ENCODE data around the gene CYREN. TPM values are rescaled to one million over a fixed set of nuclear protein-coding genes. Genes with fewer than 3 reads are reported as not detected.

The CYREN gene
- total and polyA plus RNA-seq, 9 of the 15 experiments (the other 6 are each of a cell fraction or from before 2014, with no cell fraction given) = 13.9 to 108 (median 88.8) TPM

- TF ChIP-seq AFF4 (CRISPR knock-in tag; IDR thresholded peaks at IDR 0.05) (peak; percentile 83; the same call in 1 of the 2 replicates), HNRNPL (IDR thresholded peaks at IDR 0.05; ENCODE audit: low read depth, low read length) (peak; percentile 96; the same call in 1 of the 2 replicates), DDX20 (tag; IDR thresholded peaks at IDR 0.05; ENCODE audit: low read depth) (no peak), KLF10 (CRISPR knock-in tag; IDR thresholded peaks at IDR 0.05) (no peak), ZNF407 (IDR thresholded peaks at IDR 0.05; ENCODE audit: low read depth) (no peak), FOXK1 (CRISPR knock-in tag; IDR thresholded peaks at IDR 0.05; ENCODE audit: borderline replicate concordance) (peak; percentile 70; the same call in 1 of the 2 replicates), HCFC1 (IDR thresholded peaks at IDR 0.05; ENCODE audit: low read depth, low read length) (peak; percentile 82), ZBTB2 (IDR thresholded peaks at IDR 0.05) (peak; percentile 59; the same call in 1 of the 2 replicates), ZC3H8 (IDR thresholded peaks at IDR 0.05) (no peak), MYNN (IDR thresholded peaks at IDR 0.05) (peak; percentile 91), MYNN (CRISPR knock-in tag; IDR thresholded peaks at IDR 0.05) (no peak), ETV5 (CRISPR knock-in tag; IDR thresholded peaks at IDR 0.05; ENCODE audit: low read depth) (peak; percentile 99), GABPA (tag; conservative IDR thresholded peaks at IDR 0.05; ENCODE audit: low read depth) (peak; percentile 100), BACH1 (tag; IDR thresholded peaks at IDR 0.05) (no peak), SRSF3 (IDR thresholded peaks at IDR 0.05; ENCODE audit: insufficient read depth, low read length) (no peak)
Measured at GRCh38 chr7:135170274-135170997, at the start of gene CYREN (continued).
